IPS-18a (cell line): ENCODE results near the gene RAD51D.
A peak's percentile ranks its signal among the peaks of the same experiment; 100 is the strongest.
"Not testable (repeated sequence)": the region's sequence is repeated elsewhere in the genome, so short reads cannot be mapped to it uniquely, and the experiment has no call there.

Source experiments
- H3K27ac ChIP-seq: one replicate; pipeline ENCODE4 v1.5.1; 2013; ENCODE audit warnings: low read length
- H3K27me3 ChIP-seq: one replicate; pipeline ENCODE4 v1.6.1; 2013; ENCODE audit warnings: mild to moderate bottlenecking, low read length; ENCODE audit not compliant: control insufficient read depth, insufficient read depth
- H3K36me3 ChIP-seq: one replicate; pipeline ENCODE4 v1.6.1; 2013; ENCODE audit warnings: low read depth, low read length; ENCODE audit not compliant: control insufficient read depth
- H3K4me1 ChIP-seq: one replicate; pipeline ENCODE4 v1.6.1; 2013; ENCODE audit warnings: low read depth, low read length; ENCODE audit not compliant: control insufficient read depth
- H3K4me3 ChIP-seq: one replicate; pipeline ENCODE4 v1.5.1; 2013; ENCODE audit warnings: low read length
- H3K9ac ChIP-seq: one replicate; pipeline ENCODE4 v1.6.1; 2013; ENCODE audit warnings: mild to moderate bottlenecking, low read length, moderate library complexity
- H3K9me3 ChIP-seq: one replicate; pipeline ENCODE4 v1.6.1; 2013; ENCODE audit warnings: low read depth, low read length; ENCODE audit not compliant: control insufficient read depth

The RAD51D gene

GRCh38 chr17:35104844-35105450 lies 14.7 kb downstream of the RAD51D start:
- no peak overlapping the region for H3K9ac ChIP-seq
- H3K27ac ChIP-seq: no peak overlapping the region
- no peak overlapping the region for H3K4me3 ChIP-seq
- H3K9me3 ChIP-seq: no peaks in the 10 kb centered on the region
- H3K27me3 ChIP-seq: no peaks in the 10 kb centered on the region
- H3K36me3 ChIP-seq: peaks cover 13% of the 10 kb centered on the region
- H3K4me1 ChIP-seq: no peaks in the 10 kb centered on the region

GRCh38 chr17:35103271-35103670 lies 16.4 kb downstream of the RAD51D start:
- no peaks in the 10 kb centered on the region for H3K4me1 ChIP-seq
- H3K27ac ChIP-seq: no peak overlapping the region
- H3K4me3 ChIP-seq: no peak overlapping the region
- H3K36me3 ChIP-seq: peaks cover 20% of the 10 kb centered on the region
- H3K27me3 ChIP-seq: no peaks in the 10 kb centered on the region
- no peaks in the 10 kb centered on the region for H3K9me3 ChIP-seq
- no peak overlapping the region for H3K9ac ChIP-seq

- no peak overlapping the region for H3K27ac ChIP-seq
- no peaks in the 10 kb centered on the region for H3K4me1 ChIP-seq
- H3K9me3 ChIP-seq: no peaks in the 10 kb centered on the region
- no peak overlapping the region for H3K4me3 ChIP-seq
- peaks cover 20% of the 10 kb centered on the region for H3K36me3 ChIP-seq
- H3K9ac ChIP-seq: no peak overlapping the region
- no peaks in the 10 kb centered on the region for H3K27me3 ChIP-seq
Measured at GRCh38 chr17:35101725-35102124, 17.9 kb downstream of the RAD51D start.

- Histone ChIP-seq H3K9me3 (no peaks in the 10 kb centered on the region), H3K27ac (no peak overlapping the region), H3K36me3 (peaks cover 16% of the 10 kb centered on the region), H3K4me1 (no peaks in the 10 kb centered on the region), H3K27me3 (no peaks in the 10 kb centered on the region), H3K9ac (no peak overlapping the region), H3K4me3 (no peak overlapping the region)
Measured at GRCh38 chr17:35101036-35101435, 18.6 kb downstream of the RAD51D start.

- Histone ChIP-seq H3K36me3 (peaks cover 15% of the 10 kb centered on the region), H3K4me3 (no peak overlapping the region)
Measured at GRCh38 chr17:35099908-35100307, 19.8 kb downstream of the RAD51D start.

GRCh38 chr17:35097776-35098175 lies 21.9 kb downstream of the RAD51D start:
- H3K36me3 ChIP-seq: peaks cover 15% of the 10 kb centered on the region
- H3K9ac ChIP-seq: no peak overlapping the region
- no peaks in the 10 kb centered on the region for H3K27me3 ChIP-seq
- no peak overlapping the region for H3K4me3 ChIP-seq
- no peaks in the 10 kb centered on the region for H3K9me3 ChIP-seq
- H3K4me1 ChIP-seq: no peaks in the 10 kb centered on the region
- H3K27ac ChIP-seq: no peak overlapping the region

More at GRCh38 chr17:35099908-35100307, 19.8 kb downstream of the RAD51D start:
- Histone ChIP-seq H3K27me3 (no peaks in the 10 kb centered on the region), H3K9me3 (no peaks in the 10 kb centered on the region), H3K27ac (no peak overlapping the region), H3K4me1 (no peaks in the 10 kb centered on the region), H3K9ac (no peak overlapping the region)

GRCh38 chr17:35095741-35096140 lies 23.9 kb downstream of the RAD51D start:
- Histone ChIP-seq H3K9ac (no peak overlapping the region), H3K36me3 (peaks cover 11% of the 10 kb centered on the region), H3K27ac (no peak overlapping the region), H3K4me3 (no peak overlapping the region), H3K27me3 (no peaks in the 10 kb centered on the region), H3K4me1 (no peaks in the 10 kb centered on the region), H3K9me3 (no peaks in the 10 kb centered on the region)

- Histone ChIP-seq H3K27me3 (no peaks in the 10 kb centered on the region), H3K27ac (no peak overlapping the region), H3K9ac (no peak overlapping the region), H3K4me3 (no peak overlapping the region), H3K4me1 (no peaks in the 10 kb centered on the region), H3K9me3 (no peaks in the 10 kb centered on the region), H3K36me3 (peaks cover 7% of the 10 kb centered on the region)
Measured at GRCh38 chr17:35094902-35095301, 24.8 kb downstream of the RAD51D start.

- H3K27ac ChIP-seq, H3K4me3 ChIP-seq, H3K36me3 ChIP-seq, H3K9me3 ChIP-seq, H3K9ac ChIP-seq: not testable (repeated sequence)
- Histone ChIP-seq H3K4me1 (peaks cover 23% of the 10 kb centered on the region), H3K27me3 (peaks cover 11% of the 10 kb centered on the region)
Measured at GRCh38 chr17:35090707-35091106, 29.0 kb downstream of the RAD51D start.

GRCh38 chr17:35089586-35090296 lies 29.9 kb downstream of the RAD51D start:
- H3K9me3 ChIP-seq: no peaks in the 10 kb centered on the region
- H3K4me3 ChIP-seq: peak overlapping the region; percentile 39
- H3K4me1 ChIP-seq: peaks cover 29% of the 10 kb centered on the region
- peak overlapping the region; percentile 54 for H3K27ac ChIP-seq
- no peaks in the 10 kb centered on the region for H3K36me3 ChIP-seq
- H3K9ac ChIP-seq: peak overlapping the region; percentile 45
- peaks cover 11% of the 10 kb centered on the region for H3K27me3 ChIP-seq

- peak overlapping the region; percentile 57 for H3K9ac ChIP-seq
- peak overlapping the region; percentile 82 for H3K4me3 ChIP-seq
- peaks cover 29% of the 10 kb centered on the region for H3K4me1 ChIP-seq
- no peak overlapping the region for H3K27ac ChIP-seq
- H3K27me3 ChIP-seq: peaks cover 11% of the 10 kb centered on the region
- no peaks in the 10 kb centered on the region for H3K9me3 ChIP-seq
- H3K36me3 ChIP-seq: no peaks in the 10 kb centered on the region
Measured at GRCh38 chr17:35088881-35089585, 30.6 kb downstream of the RAD51D start.
